Pancreas (tissue), 10 donors: Measurements from ENCODE around the gene TICRR. TPM values are rescaled to one million over a fixed set of nuclear protein-coding genes. Genes with fewer than 3 reads are reported as not detected.

ENCODE experiments used
- ATAC-seq, 4 donors: fragments of 200-7000 bp; cut with Tn5 transposase; one replicate each; pipeline versions ENCODE4 v1.8.0 to v1.9.1; 2020; ENCODE audit warnings: mild to moderate bottlenecking in 4 of 4, moderate library complexity in 4 of 4
- DNase-seq, 6 donors: peaks; one replicate each; pipeline ENCODE4 v3.0.0-alpha.2; 2020
- FAIRE-seq: peaks from 2 replicates; lab custom pipeline; 2012; peaks lifted over from hg19 to GRCh38; lab: Jason Lieb, UNC
- H3K27ac ChIP-seq, 4 donors: fragments of 200-600 bp; sonication (generic); 1 replicate in 3 of 4; 2 replicates in 1 of 4; pipeline versions ENCODE4 v1.5.0 to v1.8.0; 2020
- H3K27me3 ChIP-seq, 4 donors: fragments of 200-600 bp; one replicate each; pipeline ENCODE4 v1.8.0; 2021
- H3K36me3 ChIP-seq, 3 donors: fragments of 200-600 bp; sonication (generic) in 1 of 3; one replicate each; pipeline versions ENCODE4 v1.5.0 to v1.8.0; 2020 to 2021
- H3K4me1 ChIP-seq, 3 donors: fragments of 200-600 bp; one replicate each; pipeline ENCODE4 v1.8.0; 2021
- H3K4me3 ChIP-seq, 4 donors: fragments of 200-600 bp; sonication (generic) in 2 of 4; one replicate each; pipeline versions ENCODE4 v1.5.0 to v1.8.0; 2020 to 2021
- H3K9me3 ChIP-seq, 4 donors: fragments of 200-600 bp; one replicate each; pipeline ENCODE4 v1.8.0; 2021
- CTCF ChIP-seq, 4 donors: fragments of 200-600 bp; sonication (generic) in 3 of 4; IDR thresholded peaks; one replicate each; pipeline versions ENCODE4 v1.5.0 to v1.8.0; 2021; ENCODE audit warnings: antibody characterized with exemption in 4 of 4
- WGBS, 2 donors: extraction: QIAGEN DNeasy Blood & Tissue Kit; methylation state at CpG; one replicate each; pipeline ENCODE4 v1.1.7; 2013; 5-methylcytosine and 5-hydroxymethylcytosine counted together
- intact Hi-C, 3 donors: fragments of 100-400 bp; cut with DNase I; formaldehyde crosslinking; loops; one replicate each; pipeline versions ENCODE4 v1.11.1 to v1.14.2; 2022
- polyA plus RNA-seq, 2 donors: library from polyadenylated mRNA; stranded (reverse); fragments of 200-250 nt; gene quantifications; one replicate each; pipeline ENCODE4 v1.2.3, GENCODE V29; 2013
- total RNA-seq, 6 donors: library from RNA; stranded (reverse); fragmentation: NEBNext Ultra II Directional in 4 of 6; extraction: Animal tissue kit (Norgen Biotek cat#: 25700) in 4 of 6; gene quantifications; one replicate each; pipeline versions ENCODE4 v1.2.1 to v1.2.4, GENCODE V29; 2021 to 2023
- donor health status: healthy with polysubstance abuse.
- donor health status: DM: no; HTN: no; CAD: no; lungs with moderate emphysema.
- donor health status: DM: no; HTN: no; CAD: no.
- donor health status: control.
- donor health status: control.
- donor health status: Bipolar disorder and iron deficiency.
- donor health status: DM: yes; HTN: yes; CAD: no.
- donor health status: DM: no; HTN: no; CAD: no.
- donor health status: DM: no; HTN: no; CAD: no.
- donor health status: DM: yes; HTN: yes; CAD: no.

TICRR gene
- total and polyA plus RNA-seq, 8 donors, result 0.03 to 0.18 (median 0.13) TPM; not detected in 3

GRCh38 chr15:89668171-89668570, 92.9 kb downstream of the TICRR start:
- intact Hi-C loops, result no loop called here
- TF ChIP-seq CTCF (IDR thresholded peaks at IDR 0.05), result no peak
- 96 to 97% methylated on average over 3 of the region's 3 CpGs for WGBS, 2 donors
- no peaks in the 10 kb centered on the region for H3K27me3 ChIP-seq
- ATAC-seq, result no peak
- no peaks in the 10 kb centered on the region for H3K9me3 ChIP-seq
- DNase-seq, result no peak
- H3K36me3 ChIP-seq, result no peaks in the 10 kb centered on the region
- H3K27ac ChIP-seq, result no peak overlapping the region
- H3K4me1 ChIP-seq, result peaks cover 0 to 4% (median 0%) of the 10 kb centered on the region in 3 donors
- no peak for FAIRE-seq
- no peak overlapping the region for H3K4me3 ChIP-seq

GRCh38 chr15:89669309-89669865, 94.1 kb downstream of the TICRR start:
- Histone ChIP-seq H3K36me3 (no peaks in the 10 kb centered on the region), H3K9me3 (no peaks in the 10 kb centered on the region), H3K4me3 (no peak overlapping the region), H3K27me3 (no peaks in the 10 kb centered on the region), H3K4me1 (peaks cover 0 to 4% (median 0%) of the 10 kb centered on the region in 3 donors), H3K27ac (no peak overlapping the region)
- intact Hi-C loops, result no loop called here
- WGBS, 2 donors, result 75 to 76% methylated on average over 8 to 9 of the region's 9 CpGs
- ATAC-seq, result no peak
- no peak for DNase-seq
- TF ChIP-seq CTCF (IDR thresholded peaks at IDR 0.05), result no peak
- no peak for FAIRE-seq

- WGBS, 2 donors, result 86 to 89% methylated on average over 15 of the region's 15 CpGs
- TF ChIP-seq CTCF (IDR thresholded peaks at IDR 0.05), result no peak
- Histone ChIP-seq H3K4me1 (peaks cover 0 to 4% (median 0%) of the 10 kb centered on the region in 3 donors), H3K27me3 (no peaks in the 10 kb centered on the region), H3K4me3 (no peak overlapping the region), H3K36me3 (no peaks in the 10 kb centered on the region), H3K9me3 (no peaks in the 10 kb centered on the region), H3K27ac (no peak overlapping the region)
- no peak for DNase-seq
- intact Hi-C loops, result no loop called here
- no peak for FAIRE-seq
- no peak for ATAC-seq
These were observed 94.7 kb downstream of the TICRR start for GRCh38 chr15:89669941-89670340.

GRCh38 chr15:89670971-89671560, 95.8 kb downstream of the TICRR start:
- Histone ChIP-seq H3K4me3 (no peak overlapping the region), H3K9me3 (no peaks in the 10 kb centered on the region), H3K27ac (no peak overlapping the region), H3K36me3 (no peaks in the 10 kb centered on the region), H3K27me3 (no peaks in the 10 kb centered on the region), H3K4me1 (no peaks in the 10 kb centered on the region)
- intact Hi-C loops, result no loop called here
- no peak for FAIRE-seq
- TF ChIP-seq CTCF (IDR thresholded peaks at IDR 0.05), result no peak
- no peak for DNase-seq
- ATAC-seq, result no peak
- WGBS, 2 donors, result 90% methylated on average over 11 to 12 of the region's 12 CpGs

GRCh38 chr15:89671687-89672086, 96.4 kb downstream of the TICRR start:
- no peaks in the 10 kb centered on the region for H3K9me3 ChIP-seq
- ATAC-seq, result no peak
- WGBS, 2 donors, result 62 to 86% methylated on average over 3 to 4 of the region's 4 CpGs

More at GRCh38 chr15:89671687-89672086, 96.4 kb downstream of the TICRR start:
- Histone ChIP-seq H3K36me3 (no peaks in the 10 kb centered on the region), H3K27me3 (no peaks in the 10 kb centered on the region), H3K27ac (no peak overlapping the region), H3K4me3 (no peak overlapping the region), H3K4me1 (no peaks in the 10 kb centered on the region)
- DNase-seq (no peak), FAIRE-seq (no peak)
- no peak for TF ChIP-seq CTCF (IDR thresholded peaks at IDR 0.05)
- intact Hi-C loops, result no loop called here
